Medulla oblongata (tissue), 1 donor: ENCODE results near the gene HSPA1B.
A peak's percentile ranks its signal among the peaks of the same experiment; 100 is the strongest.
"Not testable (repeated sequence)": the region's sequence is repeated elsewhere in the genome, so short reads cannot be mapped to it uniquely, and the experiment has no call there.

Source experiments
- DNase-seq: peaks from one replicate; pipeline ENCODE4 v3.0.0-alpha.2; 2015; ENCODE audit errors: extremely low spot score

Gene HSPA1B

GRCh38 chr6:31858707-31859106, 31.2 kb downstream of the HSPA1B start:
- DNase-seq = no peak

GRCh38 chr6:31859923-31860322, 32.4 kb downstream of the HSPA1B start:
- DNase-seq = no peak

- DNase-seq = no peak
Observed at GRCh38 chr6:31860349-31860748, 32.8 kb downstream of the HSPA1B start.

- no peak for DNase-seq
Observed at GRCh38 chr6:31861150-31861549, 33.6 kb downstream of the HSPA1B start.

DNA sequence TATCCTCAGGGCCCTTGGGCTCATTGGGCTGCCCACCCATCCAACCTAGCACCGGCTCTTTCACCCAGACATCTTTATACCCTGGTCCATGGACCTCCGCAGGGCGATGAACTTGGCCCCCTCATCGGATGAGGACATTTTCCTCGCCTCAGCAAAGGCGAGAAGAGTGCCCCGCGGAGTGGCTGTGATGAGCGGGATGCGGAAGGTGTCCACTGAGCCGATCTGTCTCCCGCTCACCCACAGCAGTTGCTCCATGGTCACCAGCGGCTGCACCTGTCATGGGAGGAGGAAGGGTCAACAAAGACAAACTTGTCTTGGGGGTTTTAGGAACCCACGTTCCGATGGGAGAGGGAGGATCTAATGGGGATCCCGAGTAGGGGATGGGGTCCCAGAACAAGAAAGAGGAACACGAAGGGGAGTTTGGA, 34.4 kb downstream of the HSPA1B start:
- peak; percentile 16 for DNase-seq

- peak; percentile 100 for DNase-seq
Observed at GRCh38 chr6:31862344-31863235, 35.1 kb downstream of the HSPA1B start, which contains the start of gene NEU1. Gene NEU1 (minus strand): TSS chr6:31862821. CDS start chr6:31862776, 45 bp downstream.

DNA sequence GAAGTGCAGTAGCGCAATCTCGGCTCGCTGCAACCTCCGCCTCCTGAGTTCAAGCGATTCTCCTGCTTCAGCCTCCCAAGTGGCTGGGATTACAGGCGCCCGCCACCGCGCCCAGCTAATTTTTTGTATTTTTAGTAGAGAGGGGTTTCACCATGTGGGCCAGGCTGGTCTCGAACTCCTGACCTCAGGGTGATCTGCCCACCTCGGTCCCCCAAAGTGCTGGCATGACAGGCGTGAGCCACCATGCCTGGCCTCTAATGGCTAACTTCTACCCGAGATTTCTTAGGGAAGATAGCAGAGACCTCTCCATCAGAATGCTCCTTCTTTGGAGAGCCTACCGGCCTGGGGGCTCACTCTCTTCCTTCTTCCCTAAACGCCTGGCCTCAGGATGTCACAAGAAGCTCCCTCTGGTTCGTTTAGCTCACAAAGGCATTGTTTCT, 36.6 kb downstream of the HSPA1B start:
- not testable (repeated sequence) for DNase-seq

DNA sequence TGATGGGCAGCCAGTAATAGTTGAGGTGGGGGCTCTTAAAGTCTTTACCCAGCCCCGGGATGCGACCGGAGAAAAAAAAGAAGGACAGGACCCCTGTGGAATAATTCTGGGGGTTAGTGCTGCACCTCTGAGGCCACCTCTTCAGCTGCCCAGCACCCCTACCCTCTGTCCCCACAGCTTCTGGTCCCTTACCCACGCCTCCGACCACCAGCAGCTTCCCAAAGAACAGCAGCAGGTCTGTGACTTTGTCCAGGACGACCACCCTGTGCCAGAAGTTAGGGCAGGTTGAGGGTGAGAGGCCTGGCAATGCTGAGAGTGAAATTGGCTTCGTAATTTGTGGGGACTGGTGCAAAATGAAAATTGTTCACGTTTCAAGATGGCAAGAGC, 37.3 kb downstream of the HSPA1B start:
- DNase-seq = no peak

- DNase-seq = no peak
Observed at GRCh38 chr6:31865205-31866118, 37.9 kb downstream of the HSPA1B start.

- not testable (repeated sequence) for DNase-seq
Observed at GRCh38 chr6:31868658-31868971, 41.1 kb downstream of the HSPA1B start.

DNA sequence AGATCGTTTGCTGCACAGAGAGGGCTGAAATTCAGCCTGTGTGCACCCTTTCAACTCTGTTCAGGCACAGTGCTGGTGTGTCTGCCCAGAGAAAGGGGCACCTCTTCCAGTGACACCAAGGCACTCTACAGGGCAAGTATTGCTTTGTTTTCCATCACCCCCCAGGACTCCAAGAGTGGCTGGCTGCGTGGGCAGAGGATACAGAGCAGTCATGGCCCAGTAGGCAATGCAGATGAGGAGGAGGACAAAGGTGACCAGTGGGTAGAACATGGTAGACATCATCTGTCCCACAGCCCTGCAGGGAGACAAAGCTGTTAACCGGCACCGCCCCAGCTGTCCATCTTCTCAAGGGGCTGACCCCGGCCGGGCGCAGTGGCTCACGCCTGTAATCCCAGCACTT, 41.8 kb downstream of the HSPA1B start:
- DNase-seq = no peak

GRCh38 chr6:31870385-31870921, 42.9 kb downstream of the HSPA1B start:
- DNase-seq = no peak

DNA sequence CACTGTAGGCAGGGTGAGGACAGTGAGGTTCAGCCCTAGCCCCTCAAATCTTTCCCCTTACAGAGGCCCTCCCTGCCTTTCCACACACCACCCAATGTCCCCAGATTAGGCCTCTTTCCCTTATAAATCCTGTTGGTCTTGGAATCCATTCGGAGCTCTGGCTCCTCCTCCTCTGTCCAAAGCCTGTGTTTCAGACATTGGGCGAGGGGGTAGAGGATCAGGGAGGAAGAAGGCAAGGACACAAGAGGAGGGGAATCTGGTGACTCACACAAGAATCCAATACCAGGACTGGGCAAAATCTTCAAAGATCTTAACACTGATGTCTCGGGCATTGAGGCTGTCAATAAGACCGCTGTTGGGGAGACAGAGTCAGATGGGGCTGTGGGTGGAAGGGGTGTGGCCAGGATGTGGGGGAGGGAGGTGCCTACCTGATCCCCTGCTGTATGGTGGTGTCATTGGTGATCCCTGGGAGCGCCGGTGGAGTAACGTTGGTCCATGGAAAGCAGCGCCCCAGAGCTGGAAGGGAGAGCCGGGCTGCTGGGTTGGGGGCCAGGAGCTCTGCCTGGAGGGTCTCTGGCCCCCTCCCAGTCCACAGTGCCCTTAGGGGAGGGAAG, 43.6 kb downstream of the HSPA1B start:
- DNase-seq = no peak

DNA sequence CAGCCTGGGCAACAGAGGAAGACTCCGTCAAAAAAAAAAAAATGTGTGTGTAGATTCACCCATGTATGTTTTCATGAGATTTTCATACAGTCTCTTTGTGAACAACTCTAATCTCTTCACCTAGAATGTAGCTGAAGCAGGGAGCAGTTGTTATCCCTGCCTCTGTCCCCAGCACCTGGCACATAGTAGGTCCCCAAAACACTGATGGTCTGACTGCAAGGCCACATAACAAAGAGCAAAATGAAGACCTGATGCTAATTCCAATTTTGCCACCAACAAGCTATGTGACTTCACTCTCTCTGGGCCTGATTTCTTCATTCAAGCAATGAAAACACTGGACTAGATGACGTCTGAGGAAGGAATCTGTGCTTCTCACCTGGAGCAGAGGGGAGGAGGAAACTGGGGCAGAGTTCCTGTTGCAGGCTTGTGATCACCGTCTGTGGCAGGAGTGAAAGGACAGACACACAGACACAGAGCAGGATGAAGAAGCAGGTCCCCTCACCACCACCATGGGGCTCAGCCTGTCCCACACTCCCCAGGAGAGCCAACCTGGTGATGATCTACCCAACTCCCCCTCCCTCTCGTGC, 46.6 kb downstream of the HSPA1B start:
- DNase-seq = no peak

DNA sequence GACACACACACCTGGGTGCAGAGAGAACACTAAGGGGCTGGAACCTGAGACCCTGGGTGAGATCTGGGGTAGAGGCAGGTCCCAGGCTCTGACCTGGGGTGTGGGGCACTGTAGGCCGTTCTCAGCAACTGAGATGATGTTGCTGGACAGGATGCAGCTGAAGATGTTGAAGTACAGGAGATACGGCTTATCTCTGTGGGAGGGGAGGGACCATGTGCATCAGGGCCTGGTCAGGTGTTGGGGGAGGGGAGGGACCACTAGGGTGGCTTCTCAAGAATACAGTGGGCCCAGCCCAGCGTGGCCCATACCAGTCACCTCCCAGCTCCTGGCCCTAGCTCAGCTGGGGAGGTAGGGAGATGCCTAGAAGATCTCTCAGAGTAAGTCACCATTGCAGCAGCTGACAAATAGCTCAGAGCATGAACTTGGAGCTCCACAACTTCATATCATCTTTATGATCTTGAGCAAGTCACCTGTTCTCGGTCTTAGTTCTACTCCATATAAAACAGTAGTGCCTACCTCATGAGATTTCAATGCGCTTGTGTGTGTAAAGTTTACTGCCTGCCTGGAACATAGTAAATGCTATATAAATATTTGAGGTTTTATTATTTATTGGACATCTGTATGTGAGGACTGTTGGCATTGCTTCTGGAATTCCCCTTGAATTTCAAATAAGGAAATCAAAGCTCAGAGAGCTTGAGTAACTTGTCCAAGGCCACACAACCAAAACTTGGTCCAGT, 47.5 kb downstream of the HSPA1B start:
- DNase-seq = no peak

DNA sequence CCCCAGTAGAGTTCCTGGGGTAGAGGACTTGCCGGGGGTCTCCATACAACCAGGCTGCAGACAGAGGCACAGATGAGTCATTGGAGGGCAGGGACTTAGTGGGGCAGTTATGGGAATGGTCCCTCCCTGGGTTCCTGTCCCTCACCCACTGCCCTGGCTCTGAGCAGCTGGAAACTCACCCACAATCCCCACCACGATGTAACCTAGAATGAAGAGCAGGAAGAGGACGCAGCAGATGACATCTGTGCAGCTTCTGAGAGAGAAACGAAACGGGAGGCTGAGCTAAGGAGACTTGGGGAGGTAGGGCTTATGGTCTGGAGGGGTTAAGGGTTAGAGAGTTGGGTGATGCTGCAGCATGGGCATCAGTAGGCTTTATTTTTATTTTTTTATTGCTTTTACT, 48.3 kb downstream of the HSPA1B start:
- no peak for DNase-seq

GRCh38 chr6:31876357-31876756, 48.8 kb downstream of the HSPA1B start:
- no peak for DNase-seq

- no peak for DNase-seq
Observed at GRCh38 chr6:31877125-31877650, 49.6 kb downstream of the HSPA1B start.

GRCh38 chr6:31877651-31878161, 50.2 kb downstream of the HSPA1B start:
- DNase-seq = no peak

DNA sequence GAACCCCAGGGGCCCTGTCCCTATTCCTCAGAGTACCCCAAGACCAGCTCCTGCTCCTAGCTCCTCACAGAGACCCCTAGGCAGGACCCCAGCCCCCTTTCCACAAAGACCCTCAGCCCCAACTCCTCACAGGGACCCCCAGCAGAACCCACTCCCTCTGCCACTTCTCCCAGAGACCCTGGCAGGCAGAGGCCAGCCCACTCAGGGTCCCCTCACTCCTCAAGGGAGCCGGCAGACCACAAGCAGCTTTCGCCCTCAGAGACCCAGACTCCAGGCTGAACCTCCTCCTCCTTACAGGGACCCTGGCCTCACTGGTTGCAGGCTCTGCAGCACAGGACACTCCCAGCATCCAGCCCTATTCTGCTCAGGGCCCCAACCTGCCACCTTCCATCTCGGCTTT, 50.7 kb downstream of the HSPA1B start:
- DNase-seq = no peak
